Heart right ventricle (tissue), 16 donors: ENCODE measurements around the gene SAMD1. TPM values are rescaled to one million over a fixed set of nuclear protein-coding genes. Genes with fewer than 3 reads are reported as not detected.

Experiments used
- ATAC-seq, 8 donors: fragments of 200-7000 bp; cut with Tn5 transposase; one replicate each; pipeline ENCODE4 v1.9.1; 2020; ENCODE audit warnings: mild to moderate bottlenecking in 8 of 8, moderate library complexity in 8 of 8, moderate number of reproducible peaks in 1 of 8
- DNase-seq, 2 donors: peaks; one replicate each; pipeline ENCODE4 v3.0.0-alpha.2; 2020
- H3K27ac ChIP-seq, 10 donors: fragments of 200-600 bp; sonication (generic) in 2 of 10; one replicate each; pipeline versions ENCODE4 v1.5.0 to v1.8.0; 2020 to 2022; ENCODE audit warnings: mild to moderate bottlenecking in 3 of 10
- H3K27me3 ChIP-seq, 7 donors: fragments of 200-600 bp; one replicate each; pipeline ENCODE4 v1.8.0; 2021 to 2022; ENCODE audit warnings: mild to moderate bottlenecking in 2 of 7
- H3K36me3 ChIP-seq, 9 donors: fragments of 200-600 bp; sonication (generic) in 1 of 9; one replicate each; pipeline versions ENCODE4 v1.5.0 to v1.8.0; 2020 to 2022; ENCODE audit warnings: mild to moderate bottlenecking in 2 of 9
- H3K4me1 ChIP-seq, 9 donors: fragments of 200-600 bp; sonication (generic) in 1 of 9; one replicate each; pipeline versions ENCODE4 v1.5.0 to v1.8.0; 2020 to 2022; ENCODE audit warnings: mild to moderate bottlenecking in 4 of 9
- H3K4me3 ChIP-seq, 10 donors: fragments of 200-600 bp; sonication (generic) in 2 of 10; one replicate each; pipeline versions ENCODE4 v1.5.0 to v1.8.0; 2020 to 2022; ENCODE audit warnings: mild to moderate bottlenecking in 7 of 10, moderate library complexity in 2 of 10
- H3K9me3 ChIP-seq, 11 donors: fragments of 200-600 bp in 10 of 11; sonication (generic) in 2 of 11; one replicate each; pipeline versions ENCODE4 v1.5.0 to v1.8.0; 2013 to 2022; ENCODE audit warnings: mild to moderate bottlenecking in 2 of 11, control low read depth in 1 of 11, moderate library complexity in 1 of 11
- CTCF ChIP-seq, 9 donors: fragments of 200-600 bp; sonication (generic) in 2 of 9; IDR thresholded peaks; one replicate each; pipeline versions ENCODE4 v1.5.0 to v1.8.0; 2021 to 2022; ENCODE audit warnings: antibody characterized with exemption in 9 of 9, mild to moderate bottlenecking in 5 of 9, moderate library complexity in 1 of 9
- WGBS, 2 donors: extraction: QIAGEN DNeasy Blood & Tissue Kit; methylation state at CpG; one replicate each; pipeline ENCODE4 v1.1.7; 2013; ENCODE audit warnings: inconsistent platforms in 1 of 2; 5-methylcytosine and 5-hydroxymethylcytosine counted together
- intact Hi-C, 10 donors: fragments of 100-400 bp; cut with DNase I; formaldehyde crosslinking; loops; one replicate each; pipeline versions ENCODE4 v1.11.1 to v1.14.2; 2022
- polyA plus RNA-seq, 2 donors: library from polyadenylated mRNA; stranded (reverse); fragments of 200-250 nt; gene quantifications; one replicate each; pipeline ENCODE4 v1.2.3, GENCODE V29; 2013
- total RNA-seq, 10 donors: library from RNA; stranded (reverse); fragmentation: NEBNext Ultra II Directional in 3 of 10; extraction: Animal tissue kit (Norgen Biotek cat#: 25700) in 3 of 10; gene quantifications; one replicate each; pipeline versions ENCODE4 v1.2.1 to v1.2.4, GENCODE V29; 2021 to 2023
- donor health status: Arrhythmogenic right ventricular cardiomyopathy.
- donor health status: ischemic (EF 13 %, LVEDD 7.1; RV severe dilation, severe dysfunction).
- donor health status: healthy with polysubstance abuse.
- donor health status: DM: no; HTN: yes; CAD: no.
- donor health status: DM: no; HTN: no; CAD: no.
- donor health status: ischemic (EF 25% LVEDD 6.9; RV normal size, moderate dysfunction).
- donor health status: ischemic (EF 25% LVEDD 5.7; RV mildly dilated, moderate dysfunction).
- donor health status: healthy.
- donor health status: DM: yes; HTN: yes; CAD: no.
- donor health status: Ischemic cardiomyopathy.
- donor health status: ischemic (EF 35%, LVEDD 5.7; RV mildly dilated, moderate dysfunction).
- donor health status: nonischemic (EF 11% LVEDD 7.7; RV severe dilation, severe dysfunction).
- donor health status: DM: yes; HTN: yes; CAD: no.
- donor health status: PGD.
- donor health status: ischemic (EF 29% LVEDD 5.4; RV normal size, mild dysfunction).
- donor health status: nonischemic (EF 23%, LVEDD 6.1; RV moderate dilation, normal function).

Gene SAMD1
- total and polyA plus RNA-seq, 12 donors, result 26.7 to 55.3 (median 34.7) TPM

GRCh38 chr19:14080887-14081796 is 9.4 kb downstream of the SAMD1 start:
- ATAC-seq (peak; percentile 89 to 97 (median 96)), DNase-seq (peak; percentile 99 to 100)
- TF ChIP-seq CTCF (IDR thresholded peaks at IDR 0.05), result no peak
- WGBS, 2 donors, result 1% methylated on average over 50 of the region's 50 CpGs
- H3K4me1 ChIP-seq, result peaks cover 5 to 42% (median 19%) of the 10 kb centered on the region in 9 donors
- intact Hi-C loops, result loop anchor here in 8 of 10 donors (5.0 to 10.0 kb wide), 3 partner anchors 36 to 56 kb away; partner anchors contain the start of genes PRKACA (in 7 of the 8) and ASF1B (in 2 of the 8)
- H3K36me3 ChIP-seq, result peaks cover 0 to 5% (median 0%) of the 10 kb centered on the region in 9 donors
- peak overlapping the region; percentile 88 to 97 (median 94) for H3K27ac ChIP-seq
- H3K9me3 ChIP-seq, result no peaks in the 10 kb centered on the region
- H3K4me3 ChIP-seq, result peak overlapping the region; percentile 63 to 93 (median 82)
- H3K27me3 ChIP-seq, result no peaks in the 10 kb centered on the region

GRCh38 chr19:14078411-14078810 is 12.1 kb downstream of the SAMD1 start:
- no peaks in the 10 kb centered on the region for H3K27me3 ChIP-seq
- intact Hi-C loops, result loop anchor here in 3 of 10 donors (5.0 to 10.0 kb wide), 4 partner anchors 39 to 484 kb away; partner anchors contain the start of genes C19orf53 (in 1 of the 3), MRI1 (in 1 of the 3) and PRKACA (in 1 of the 3)
- peaks cover 0 to 2% (median 0%) of the 10 kb centered on the region in 9 donors for H3K36me3 ChIP-seq
- no peaks in the 10 kb centered on the region for H3K9me3 ChIP-seq
- 76 to 83% methylated on average over 2 of the region's 2 CpGs for WGBS, 2 donors
- no peak for DNase-seq
- H3K27ac ChIP-seq, result peak overlapping the region in 1 of 10 donors; percentile 64
- TF ChIP-seq CTCF (IDR thresholded peaks at IDR 0.05), result no peak
- no peak overlapping the region for H3K4me3 ChIP-seq
- no peak for ATAC-seq
- peaks cover 11 to 65% (median 38%) of the 10 kb centered on the region in 9 donors for H3K4me1 ChIP-seq

GRCh38 chr19:14073925-14074838 is 16.4 kb downstream of the SAMD1 start:
- peak overlapping the region; percentile 87 to 97 (median 90) for H3K27ac ChIP-seq
- TF ChIP-seq CTCF (IDR thresholded peaks at IDR 0.05), result no peak
- peak overlapping the region; percentile 71 to 97 (median 82) for H3K4me3 ChIP-seq
- H3K4me1 ChIP-seq, result peaks cover 11 to 55% (median 37%) of the 10 kb centered on the region in 9 donors
- H3K9me3 ChIP-seq, result no peaks in the 10 kb centered on the region
- intact Hi-C loops, result loop anchor here in 9 of 10 donors (1.0 to 10.0 kb wide), 13 partner anchors 63 to 479 kb away; partner anchors contain the start of genes ASF1B (in 4 of the 9), C19orf53 (in 1 of the 9), DCAF15 (in 1 of the 9) and MRI1 (in 1 of the 9)
- ATAC-seq, result peak in 6 of 8 donors; percentile 0 to 15 (median 6)
- peaks cover 0 to 10% (median 0%) of the 10 kb centered on the region in 7 donors for H3K27me3 ChIP-seq
- 3% methylated on average over 37 to 44 of the region's 44 CpGs for WGBS, 2 donors
- no peak for DNase-seq
- H3K36me3 ChIP-seq, result no peaks in the 10 kb centered on the region
